IPS-20b (cell line): Measurements from ENCODE around the gene VSIG10L2.
"Not testable (repeated sequence)": the region's sequence is repeated elsewhere in the genome, so short reads cannot be mapped to it uniquely, and the experiment has no call there.

Source experiments
- H3K27ac ChIP-seq: one replicate; pipeline ENCODE4 v1.5.1; 2013; ENCODE audit warnings: low read length
- H3K27me3 ChIP-seq: 2 replicates; pipeline ENCODE4 v1.6.1; 2013; ENCODE audit warnings: mild to moderate bottlenecking, low read length, inconsistent platforms; ENCODE audit not compliant: insufficient read depth
- H3K36me3 ChIP-seq: 2 replicates; pipeline ENCODE4 v1.6.1; 2013; ENCODE audit warnings: low read depth, mild to moderate bottlenecking, inconsistent platforms, low read length, moderate library complexity; ENCODE audit not compliant: insufficient read depth
- H3K4me1 ChIP-seq: 2 replicates; pipeline ENCODE4 v1.6.1; 2013; ENCODE audit warnings: mild to moderate bottlenecking, control low read depth, inconsistent platforms, low read length, moderate library complexity; ENCODE audit not compliant: insufficient read depth
- H3K4me3 ChIP-seq: 2 replicates; pipeline ENCODE4 v1.5.1; 2013; ENCODE audit warnings: mild to moderate bottlenecking, low read length, inconsistent platforms
- H3K9ac ChIP-seq: 2 replicates; pipeline ENCODE4 v1.6.1; 2013; ENCODE audit warnings: low read depth, mild to moderate bottlenecking, inconsistent platforms, low read length, moderate library complexity
- H3K9me3 ChIP-seq: 2 replicates; pipeline ENCODE4 v1.6.1; 2013; ENCODE audit warnings: mild to moderate bottlenecking, low read depth, low read length, inconsistent platforms; ENCODE audit not compliant: insufficient read depth

VSIG10L2 gene

GRCh38 chr11:125976156-125976555 lies 30.3 kb downstream of the VSIG10L2 start:
- Histone ChIP-seq H3K9ac (no peak overlapping the region), H3K9me3 (no peaks in the 10 kb centered on the region), H3K27me3 (no peaks in the 10 kb centered on the region), H3K27ac (no peak overlapping the region), H3K4me3 (no peak overlapping the region), H3K4me1 (peaks cover 12% of the 10 kb centered on the region; the same call in 1 of the 2 replicates), H3K36me3 (peaks cover 14% of the 10 kb centered on the region; the same call in 1 of the 2 replicates)

GRCh38 chr11:125977333-125977732 lies 31.5 kb downstream of the VSIG10L2 start:
- no peak overlapping the region for H3K4me3 ChIP-seq
- no peak overlapping the region for H3K27ac ChIP-seq
- peaks cover 17% of the 10 kb centered on the region; the same call in 1 of the 2 replicates for H3K36me3 ChIP-seq
- H3K4me1 ChIP-seq: peaks cover 12% of the 10 kb centered on the region; the same call in 1 of the 2 replicates
- H3K9ac ChIP-seq: no peak overlapping the region
- H3K9me3 ChIP-seq: no peaks in the 10 kb centered on the region
- no peaks in the 10 kb centered on the region for H3K27me3 ChIP-seq

- H3K9me3 ChIP-seq: no peaks in the 10 kb centered on the region
- peaks cover 12% of the 10 kb centered on the region; the same call in 1 of the 2 replicates for H3K4me1 ChIP-seq
- H3K36me3 ChIP-seq: peaks cover 26% of the 10 kb centered on the region
- H3K27ac ChIP-seq: no peak overlapping the region
- H3K4me3 ChIP-seq: no peak overlapping the region
- no peaks in the 10 kb centered on the region for H3K27me3 ChIP-seq
- no peak overlapping the region for H3K9ac ChIP-seq
These were observed 32.4 kb downstream of the VSIG10L2 start for GRCh38 chr11:125978181-125978716.

- H3K4me1 ChIP-seq: peaks cover 12% of the 10 kb centered on the region; the same call in 1 of the 2 replicates
- peaks cover 33% of the 10 kb centered on the region for H3K36me3 ChIP-seq
- no peak overlapping the region for H3K9ac ChIP-seq
- no peak overlapping the region for H3K27ac ChIP-seq
- H3K4me3 ChIP-seq: no peak overlapping the region
- no peaks in the 10 kb centered on the region for H3K27me3 ChIP-seq
- no peaks in the 10 kb centered on the region for H3K9me3 ChIP-seq
These were observed 33.0 kb downstream of the VSIG10L2 start for GRCh38 chr11:125978778-125979407.

- H3K27me3 ChIP-seq: no peaks in the 10 kb centered on the region
- no peaks in the 10 kb centered on the region for H3K9me3 ChIP-seq
- H3K36me3 ChIP-seq: peaks cover 38% of the 10 kb centered on the region
- H3K27ac ChIP-seq: no peak overlapping the region
- no peak overlapping the region for H3K4me3 ChIP-seq
- peaks cover 12% of the 10 kb centered on the region; the same call in 1 of the 2 replicates for H3K4me1 ChIP-seq
- H3K9ac ChIP-seq: no peak overlapping the region
These were observed 33.7 kb downstream of the VSIG10L2 start for GRCh38 chr11:125979511-125979910.

- no peaks in the 10 kb centered on the region for H3K27me3 ChIP-seq
- H3K4me3 ChIP-seq: no peak overlapping the region
- no peaks in the 10 kb centered on the region for H3K9me3 ChIP-seq
- H3K27ac ChIP-seq: no peak overlapping the region
- no peak overlapping the region for H3K9ac ChIP-seq
- H3K36me3 ChIP-seq: peaks cover 38% of the 10 kb centered on the region
- peaks cover 12% of the 10 kb centered on the region; the same call in 1 of the 2 replicates for H3K4me1 ChIP-seq
These were observed 34.6 kb downstream of the VSIG10L2 start for GRCh38 chr11:125980436-125980835.

- H3K27ac ChIP-seq: no peak overlapping the region
- no peaks in the 10 kb centered on the region for H3K9me3 ChIP-seq
- H3K9ac ChIP-seq: no peak overlapping the region
- no peaks in the 10 kb centered on the region for H3K27me3 ChIP-seq
- H3K4me1 ChIP-seq: peaks cover 12% of the 10 kb centered on the region; the same call in 1 of the 2 replicates
- H3K36me3 ChIP-seq: peaks cover 33% of the 10 kb centered on the region
- no peak overlapping the region for H3K4me3 ChIP-seq
These were observed 36.5 kb downstream of the VSIG10L2 start for GRCh38 chr11:125982348-125982730.

GRCh38 chr11:125985956-125986355 lies 40.1 kb downstream of the VSIG10L2 start:
- not testable (repeated sequence) for H3K9me3 ChIP-seq, H3K9ac ChIP-seq, H3K27me3 ChIP-seq, H3K4me1 ChIP-seq, H3K27ac ChIP-seq, H3K4me3 ChIP-seq
- peaks cover 49% of the 10 kb centered on the region for H3K36me3 ChIP-seq

- H3K27ac ChIP-seq: no peak overlapping the region
- H3K9ac ChIP-seq: no peak overlapping the region
- no peaks in the 10 kb centered on the region for H3K27me3 ChIP-seq
- peaks cover 45% of the 10 kb centered on the region for H3K36me3 ChIP-seq
- no peak overlapping the region for H3K4me3 ChIP-seq
- H3K9me3 ChIP-seq: no peaks in the 10 kb centered on the region
- H3K4me1 ChIP-seq: no peaks in the 10 kb centered on the region
These were observed 41.3 kb downstream of the VSIG10L2 start for GRCh38 chr11:125987066-125987641.

- H3K4me3 ChIP-seq: no peak overlapping the region
- H3K9me3 ChIP-seq: no peaks in the 10 kb centered on the region
- H3K27ac ChIP-seq: no peak overlapping the region
- no peak overlapping the region for H3K9ac ChIP-seq
- H3K36me3 ChIP-seq: peaks cover 41% of the 10 kb centered on the region; the same call in 1 of the 2 replicates
- H3K27me3 ChIP-seq: no peaks in the 10 kb centered on the region
- H3K4me1 ChIP-seq: 0 out of 2 replicates have a peak, but pooled peaks cover 4% of the 10 kb centered on the region
These were observed 44.4 kb downstream of the VSIG10L2 start for GRCh38 chr11:125990244-125990643.

GRCh38 chr11:125992893-125993292 lies 47.0 kb downstream of the VSIG10L2 start:
- no peak overlapping the region for H3K27ac ChIP-seq

GRCh38 chr11:125994509-125994908 lies 48.7 kb downstream of the VSIG10L2 start:
- H3K4me1 ChIP-seq: 0 out of 2 replicates have a peak, but pooled peaks cover 4% of the 10 kb centered on the region
- peaks cover 50% of the 10 kb centered on the region for H3K36me3 ChIP-seq
- H3K4me3 ChIP-seq: no peak overlapping the region
- H3K27ac ChIP-seq: no peak overlapping the region
- H3K9me3 ChIP-seq: no peaks in the 10 kb centered on the region
- H3K9ac ChIP-seq: no peak overlapping the region
- H3K27me3 ChIP-seq: no peaks in the 10 kb centered on the region

More at GRCh38 chr11:125992893-125993292, 47.0 kb downstream of the VSIG10L2 start:
- Histone ChIP-seq H3K9me3 (no peaks in the 10 kb centered on the region), H3K36me3 (peaks cover 50% of the 10 kb centered on the region; the same call in 1 of the 2 replicates), H3K27me3 (no peaks in the 10 kb centered on the region), H3K9ac (no peak overlapping the region), H3K4me3 (no peak overlapping the region), H3K4me1 (0 out of 2 replicates have a peak, but pooled peaks cover 4% of the 10 kb centered on the region)
